Lower leg skin (tissue), 4 donors: ENCODE data around the gene NFIX. TPM values are rescaled to one million over a fixed set of nuclear protein-coding genes. Genes with fewer than 3 reads are reported as not detected.

Source experiments
- DNase-seq, 2 donors: peaks; one replicate each; pipeline ENCODE4 v3.0.0-alpha.2; 2019; ENCODE audit warnings: low spot score in 2 of 2
- H3K4me3 ChIP-seq: fragments of 200-600 bp; sonication (generic); 2 replicates; pipeline ENCODE4 v1.5.1; 2017; ENCODE audit warnings: mild to moderate bottlenecking, low read depth; ENCODE audit not compliant: poor library complexity, severe bottlenecking
- POLR2A ChIP-seq, 2 donors: fragments of 450-650 bp; IDR thresholded peaks; one replicate each; pipeline ENCODE4 v1.6.1; 2016 to 2017; ENCODE audit warnings: antibody characterized with exemption in 2 of 2, mild to moderate bottlenecking in 1 of 2, moderate library complexity in 1 of 2
- WGBS, 2 donors: methylation state at CpG; one replicate each; pipeline ENCODE4 v1.1.5; 2018; 5-methylcytosine and 5-hydroxymethylcytosine counted together
- intact Hi-C: fragments of 100-400 bp; cut with DNase I; formaldehyde crosslinking; loops from one replicate; pipeline ENCODE4 v1.15.0; 2023; ENCODE audit warnings: low total_unique reads
- total RNA-seq, 4 donors: library from RNA; depleted of rRNA; stranded (reverse); fragments of >200 nt; gene quantifications; one replicate each; pipeline ENCODE4 v1.1.0, GENCODE V29; 2016
- TF ChIP-seq, protein P1 (sequence below), 3 donors: fragments of 450-650 bp; IDR thresholded peaks; one replicate each; pipeline ENCODE4 v1.5.1; 2016; ENCODE audit warnings: antibody characterized with exemption in 3 of 3, mild to moderate bottlenecking in 3 of 3, moderate library complexity in 2 of 3

Gene NFIX
- total RNA-seq, 4 donors from 2014 or later, result 119 to 177 (median 136) TPM

DNA sequence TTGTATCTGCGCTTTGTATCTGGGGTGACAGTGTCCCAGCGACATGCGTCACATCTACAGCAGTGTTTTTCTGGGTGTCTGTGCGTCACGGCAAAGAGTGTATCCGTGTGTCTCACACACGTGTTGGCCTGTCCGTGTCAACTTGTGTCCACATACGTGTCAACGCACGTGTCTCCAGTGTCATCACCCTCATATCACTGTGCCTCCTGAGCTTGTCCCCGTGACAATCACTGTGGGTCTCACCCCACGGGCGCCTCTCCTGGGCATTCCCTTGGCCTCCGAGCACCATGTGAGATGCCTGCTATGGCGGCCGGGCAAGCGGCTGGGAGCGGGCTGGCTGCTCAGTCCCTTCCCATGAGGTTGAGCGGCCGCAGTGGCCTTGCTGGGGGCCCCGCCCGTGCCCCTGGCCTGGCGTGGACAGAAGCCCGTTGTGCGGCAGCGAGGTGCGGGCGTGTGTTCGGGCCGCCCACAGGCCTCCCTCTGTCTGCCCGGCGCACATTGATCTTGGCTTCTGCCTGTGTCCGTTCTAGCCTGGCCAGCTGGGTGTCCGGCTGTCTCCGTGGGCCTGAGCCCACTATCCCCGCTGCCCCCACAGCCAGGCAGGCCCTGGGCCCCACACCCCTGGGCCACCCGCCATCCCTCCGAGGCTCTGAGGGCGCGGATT is 6.4 kb downstream of the NFIX start:
- no peak overlapping the region for H3K4me3 ChIP-seq
- DNase-seq, result no peak
- WGBS, 2 donors, result 33 to 43% methylated on average over 28 to 34 of the region's 41 CpGs
- TF ChIP-seq POLR2A (IDR thresholded peaks at IDR 0.05), result no peak
- TF ChIP-seq, protein P1, sequence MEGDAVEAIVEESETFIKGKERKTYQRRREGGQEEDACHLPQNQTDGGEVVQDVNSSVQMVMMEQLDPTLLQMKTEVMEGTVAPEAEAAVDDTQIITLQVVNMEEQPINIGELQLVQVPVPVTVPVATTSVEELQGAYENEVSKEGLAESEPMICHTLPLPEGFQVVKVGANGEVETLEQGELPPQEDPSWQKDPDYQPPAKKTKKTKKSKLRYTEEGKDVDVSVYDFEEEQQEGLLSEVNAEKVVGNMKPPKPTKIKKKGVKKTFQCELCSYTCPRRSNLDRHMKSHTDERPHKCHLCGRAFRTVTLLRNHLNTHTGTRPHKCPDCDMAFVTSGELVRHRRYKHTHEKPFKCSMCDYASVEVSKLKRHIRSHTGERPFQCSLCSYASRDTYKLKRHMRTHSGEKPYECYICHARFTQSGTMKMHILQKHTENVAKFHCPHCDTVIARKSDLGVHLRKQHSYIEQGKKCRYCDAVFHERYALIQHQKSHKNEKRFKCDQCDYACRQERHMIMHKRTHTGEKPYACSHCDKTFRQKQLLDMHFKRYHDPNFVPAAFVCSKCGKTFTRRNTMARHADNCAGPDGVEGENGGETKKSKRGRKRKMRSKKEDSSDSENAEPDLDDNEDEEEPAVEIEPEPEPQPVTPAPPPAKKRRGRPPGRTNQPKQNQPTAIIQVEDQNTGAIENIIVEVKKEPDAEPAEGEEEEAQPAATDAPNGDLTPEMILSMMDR (IDR thresholded peaks at IDR 0.05), result no peak
- intact Hi-C loops, result no loop called here

DNA sequence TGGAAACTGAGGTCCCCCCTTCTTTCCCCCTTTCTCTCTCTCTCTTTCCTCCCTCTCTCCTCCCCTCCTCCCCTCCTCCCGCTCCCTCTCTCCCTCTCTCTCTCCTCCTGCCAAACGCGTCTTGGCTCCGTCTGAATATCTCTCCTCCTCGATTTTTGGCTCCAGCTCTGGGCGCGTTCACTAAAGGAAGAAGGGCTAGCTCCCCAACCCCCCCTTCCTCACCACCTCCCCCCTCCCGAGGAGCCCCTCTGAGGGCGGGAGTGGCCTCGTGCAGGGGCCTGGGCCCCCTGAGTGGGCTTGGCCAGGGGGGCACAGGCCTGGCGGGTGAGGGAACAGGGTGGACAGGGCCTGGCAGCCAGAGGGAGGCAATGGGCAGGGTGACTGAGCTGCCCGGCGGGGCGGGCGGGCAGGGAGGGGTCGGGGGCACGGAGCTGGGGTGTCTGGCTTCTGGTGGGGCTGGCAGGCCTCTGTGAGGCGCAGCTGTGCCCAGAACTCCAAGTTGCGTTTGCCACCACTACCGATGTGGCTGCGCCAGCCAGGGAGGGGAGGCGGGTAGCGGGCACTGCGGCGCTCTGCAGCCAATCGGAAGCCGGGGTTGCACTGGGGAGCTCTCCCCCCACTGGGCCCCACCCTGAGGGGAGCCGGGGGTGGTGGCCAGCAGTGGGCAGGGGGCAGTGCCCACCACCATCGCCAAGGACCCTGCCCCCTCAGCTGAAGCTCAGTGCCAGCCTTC is 7.1 kb downstream of the NFIX start:
- DNase-seq, result peak in 1 of 2 donors; percentile 80
- intact Hi-C loops, result no loop called here
- WGBS, 2 donors, result 23 to 31% methylated on average over 17 to 22 of the region's 29 CpGs

DNA sequence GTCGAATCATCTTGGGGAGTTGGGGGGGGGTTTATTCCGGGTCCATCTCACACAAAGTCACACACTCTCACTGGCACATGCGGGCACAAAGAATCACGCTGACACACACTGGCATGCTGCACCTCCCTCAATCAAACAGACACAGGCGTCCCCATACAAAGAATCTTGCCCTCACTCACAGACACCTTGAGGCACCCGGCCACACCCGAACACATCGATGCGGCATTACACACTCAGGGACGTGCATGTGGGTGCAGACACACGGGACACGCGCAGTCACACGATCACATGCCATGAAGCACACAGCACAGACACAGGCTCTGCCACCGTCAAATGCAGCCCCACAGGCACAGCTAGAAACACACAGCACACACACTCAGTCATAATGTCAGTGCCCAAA is 7.8 kb downstream of the NFIX start:
- DNase-seq, result no peak
- 34 to 40% methylated on average over 10 to 15 of the region's 15 CpGs for WGBS, 2 donors
- TF ChIP-seq, protein P1 (IDR thresholded peaks at IDR 0.05), result no peak
- TF ChIP-seq POLR2A (IDR thresholded peaks at IDR 0.05), result no peak
- intact Hi-C loops, result no loop called here
- H3K4me3 ChIP-seq, result no peak overlapping the region

More for the DNA sequence above, 7.1 kb downstream of the NFIX start:
- TF ChIP-seq, protein P1 (IDR thresholded peaks at IDR 0.05), result no peak
- no peak for TF ChIP-seq POLR2A (IDR thresholded peaks at IDR 0.05)
- H3K4me3 ChIP-seq, result no peak overlapping the region

DNA sequence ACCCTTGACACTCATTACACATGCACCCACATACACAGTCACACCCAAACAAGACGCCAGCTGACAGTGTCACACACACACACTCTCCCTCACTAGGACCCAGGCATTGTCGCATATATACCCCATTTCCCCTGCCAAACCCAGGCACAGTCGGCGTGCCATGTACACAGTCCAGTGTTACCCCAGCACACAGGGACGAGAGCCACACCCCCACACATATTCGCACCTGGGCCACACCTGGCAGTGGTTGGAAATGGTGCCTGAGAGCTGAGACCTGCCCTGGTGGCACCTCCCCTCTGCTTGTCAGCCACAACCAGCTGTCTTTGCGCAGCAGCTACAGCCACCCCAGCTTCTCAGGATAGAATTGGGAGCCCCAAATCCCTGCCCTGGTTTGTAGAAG is 9.0 kb downstream of the NFIX start:
- no peak overlapping the region for H3K4me3 ChIP-seq
- no peak for DNase-seq
- TF ChIP-seq, protein P1 (IDR thresholded peaks at IDR 0.05), result no peak
- TF ChIP-seq POLR2A (IDR thresholded peaks at IDR 0.05), result no peak
- 35 to 40% methylated on average over 7 of the region's 7 CpGs for WGBS, 2 donors
- intact Hi-C loops, result no loop called here

DNA sequence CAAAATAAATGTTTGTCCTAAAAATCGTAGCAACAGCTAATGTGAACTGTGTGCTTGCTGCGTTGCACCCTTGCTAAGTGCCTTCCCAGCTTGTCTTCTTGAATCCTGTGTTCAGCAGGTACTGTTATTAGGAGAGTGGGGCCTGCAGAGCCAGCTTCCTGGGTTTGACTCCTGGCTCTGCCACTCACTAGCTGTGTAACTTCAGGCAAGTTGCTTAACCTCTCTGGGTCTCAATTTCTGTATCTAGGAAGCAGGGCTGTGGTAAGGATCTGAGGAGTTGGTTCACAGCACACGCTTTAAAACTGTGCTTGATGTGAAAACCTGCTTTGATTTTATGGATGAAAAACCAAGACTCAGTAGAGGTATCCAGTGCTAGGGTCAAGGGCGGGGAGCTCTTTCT is 10.0 kb downstream of the NFIX start:
- no peak for DNase-seq
- intact Hi-C loops, result no loop called here
- H3K4me3 ChIP-seq, result no peak overlapping the region
- TF ChIP-seq, protein P1 (IDR thresholded peaks at IDR 0.05), result no peak
- no peak for TF ChIP-seq POLR2A (IDR thresholded peaks at IDR 0.05)
- WGBS, 2 donors, result 56 to 59% methylated on average over 4 of the region's 4 CpGs
